SU-DHL-6 (cell line): ENCODE results near the gene HEATR1.

Experiments
- H2AFZ ChIP-seq: fragments of 200-600 bp; sonication (generic); 2 replicates; pipeline ENCODE4 v1.6.1; 2014; ENCODE audit warnings: low read depth, mild to moderate bottlenecking, moderate library complexity, mixed read lengths, antibody characterized with exemption, low read length; ENCODE audit not compliant: severe bottlenecking
- H3F3A ChIP-seq: fragments of 200-600 bp; shearing (Covaris generic); 2 replicates; pipeline ENCODE4 v1.6.0; 2016; ENCODE audit warnings: antibody characterized with exemption, mild to moderate bottlenecking; ENCODE audit not compliant: insufficient read depth
- H3K27ac ChIP-seq: fragments of 200-600 bp; sonication (generic); 2 replicates; pipeline ENCODE4 v1.5.1; 2016; ENCODE audit warnings: low read depth, mild to moderate bottlenecking, low read length, moderate library complexity, mixed read lengths
- H3K27me3 ChIP-seq: fragments of 200-600 bp; sonication (generic), shearing (Covaris generic); 2 replicates; pipeline ENCODE4 v1.6.0; 2014; ENCODE audit warnings: mild to moderate bottlenecking, low read length
- H3K36me3 ChIP-seq: fragments of 200-600 bp; sonication (generic); 2 replicates; pipeline ENCODE4 v1.6.1; 2014; ENCODE audit warnings: mild to moderate bottlenecking, low read length, mixed read lengths
- H3K4me2 ChIP-seq: fragments of 300-600, 200-600 bp; shearing (Covaris generic), sonication (generic); 2 replicates; pipeline ENCODE4 v1.6.0; 2014; ENCODE audit warnings: low read length, low read depth, mild to moderate bottlenecking; ENCODE audit not compliant: poor library complexity, severe bottlenecking
- H3K4me3 ChIP-seq: fragments of 200-600 bp; sonication (generic); 2 replicates; pipeline ENCODE4 v1.5.1; 2014; ENCODE audit warnings: antibody characterized with exemption, low read length, mild to moderate bottlenecking, mixed read lengths; ENCODE audit not compliant: insufficient read depth, poor library complexity, severe bottlenecking
- H3K79me2 ChIP-seq: fragments of 200-600 bp; sonication (generic); 2 replicates; pipeline ENCODE4 v1.6.1; 2014; ENCODE audit warnings: mild to moderate bottlenecking, low read length, moderate library complexity; ENCODE audit not compliant: insufficient read depth
- H3K9ac ChIP-seq: fragments of 200-600 bp; sonication (generic); 2 replicates; pipeline ENCODE4 v1.7.0; 2014; ENCODE audit warnings: mild to moderate bottlenecking, low read length
- H3K9me2 ChIP-seq: fragments of 200-600 bp; sonication (generic); replicated peaks from 2 replicates; pipeline ENCODE4 v1.6.1; 2014; ENCODE audit warnings: low read length; ENCODE audit not compliant: insufficient read depth
- H3K9me3 ChIP-seq: fragments of 200-600 bp; sonication (generic); 2 replicates; pipeline ENCODE4 v1.6.1; 2014; ENCODE audit warnings: low read length, mixed read lengths; ENCODE audit not compliant: insufficient read depth
- H4K20me1 ChIP-seq: fragments of 200-600 bp; sonication (generic); 2 replicates; pipeline ENCODE4 v1.6.1; 2014; ENCODE audit warnings: low read depth, mild to moderate bottlenecking, antibody characterized with exemption, low read length, moderate library complexity, mixed read lengths
- EZH2phosphoT487 ChIP-seq: fragments of 200-600 bp; sonication (generic), shearing (Covaris generic); conservative IDR thresholded peaks from 2 replicates; pipeline ENCODE4 v1.6.1; 2018; ENCODE audit warnings: mild to moderate bottlenecking, antibody characterized with exemption, low read length, moderate library complexity, mixed read lengths
- TF ChIP-seq, protein P1 (sequence below): fragments of 200-600 bp; sonication (generic); IDR thresholded peaks from one replicate; pipeline ENCODE4 v1.5.1; 2017; ENCODE audit warnings: antibody characterized with exemption, mild to moderate bottlenecking, low read length, moderate library complexity; ENCODE audit not compliant: insufficient read depth, poor library complexity, severe bottlenecking

The HEATR1 gene

DNA sequence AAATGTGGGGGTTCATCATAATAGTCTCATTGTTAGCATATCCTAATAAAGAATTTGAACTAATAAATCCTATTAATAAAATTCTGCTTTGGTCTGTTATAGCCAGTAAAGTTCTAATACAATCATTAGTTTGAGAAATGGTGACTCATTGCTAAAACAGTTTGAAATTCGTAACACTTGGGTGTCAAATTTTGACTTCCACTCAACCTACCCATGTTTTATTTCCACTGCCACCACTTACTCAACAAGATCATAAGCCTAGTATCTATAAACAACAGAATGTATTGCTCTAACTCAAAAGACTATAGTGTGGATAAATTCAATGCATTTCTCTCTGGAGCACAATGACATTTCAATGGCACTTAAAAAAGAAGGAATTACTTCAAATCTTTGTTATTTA, 51.4 kb downstream of the HEATR1 start:
- no peak overlapping the region for H3K9ac ChIP-seq
- no peaks in the 10 kb centered on the region for H3K9me2 ChIP-seq
- no peaks in the 10 kb centered on the region for H3K27me3 ChIP-seq
- TF ChIP-seq, protein P1, sequence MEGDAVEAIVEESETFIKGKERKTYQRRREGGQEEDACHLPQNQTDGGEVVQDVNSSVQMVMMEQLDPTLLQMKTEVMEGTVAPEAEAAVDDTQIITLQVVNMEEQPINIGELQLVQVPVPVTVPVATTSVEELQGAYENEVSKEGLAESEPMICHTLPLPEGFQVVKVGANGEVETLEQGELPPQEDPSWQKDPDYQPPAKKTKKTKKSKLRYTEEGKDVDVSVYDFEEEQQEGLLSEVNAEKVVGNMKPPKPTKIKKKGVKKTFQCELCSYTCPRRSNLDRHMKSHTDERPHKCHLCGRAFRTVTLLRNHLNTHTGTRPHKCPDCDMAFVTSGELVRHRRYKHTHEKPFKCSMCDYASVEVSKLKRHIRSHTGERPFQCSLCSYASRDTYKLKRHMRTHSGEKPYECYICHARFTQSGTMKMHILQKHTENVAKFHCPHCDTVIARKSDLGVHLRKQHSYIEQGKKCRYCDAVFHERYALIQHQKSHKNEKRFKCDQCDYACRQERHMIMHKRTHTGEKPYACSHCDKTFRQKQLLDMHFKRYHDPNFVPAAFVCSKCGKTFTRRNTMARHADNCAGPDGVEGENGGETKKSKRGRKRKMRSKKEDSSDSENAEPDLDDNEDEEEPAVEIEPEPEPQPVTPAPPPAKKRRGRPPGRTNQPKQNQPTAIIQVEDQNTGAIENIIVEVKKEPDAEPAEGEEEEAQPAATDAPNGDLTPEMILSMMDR: no peak
- no peak for TF ChIP-seq EZH2phosphoT487
- no peak overlapping the region for H3K4me2 ChIP-seq
- H3K4me3 ChIP-seq: no peak overlapping the region
- no peaks in the 10 kb centered on the region for H3K79me2 ChIP-seq
- H3K27ac ChIP-seq: no peak overlapping the region
- no peaks in the 10 kb centered on the region for H4K20me1 ChIP-seq
- no peaks in the 10 kb centered on the region for H3F3A ChIP-seq
- peaks cover 79% of the 10 kb centered on the region for H3K36me3 ChIP-seq
- H2AFZ ChIP-seq: no peak overlapping the region
- no peaks in the 10 kb centered on the region for H3K9me3 ChIP-seq

DNA sequence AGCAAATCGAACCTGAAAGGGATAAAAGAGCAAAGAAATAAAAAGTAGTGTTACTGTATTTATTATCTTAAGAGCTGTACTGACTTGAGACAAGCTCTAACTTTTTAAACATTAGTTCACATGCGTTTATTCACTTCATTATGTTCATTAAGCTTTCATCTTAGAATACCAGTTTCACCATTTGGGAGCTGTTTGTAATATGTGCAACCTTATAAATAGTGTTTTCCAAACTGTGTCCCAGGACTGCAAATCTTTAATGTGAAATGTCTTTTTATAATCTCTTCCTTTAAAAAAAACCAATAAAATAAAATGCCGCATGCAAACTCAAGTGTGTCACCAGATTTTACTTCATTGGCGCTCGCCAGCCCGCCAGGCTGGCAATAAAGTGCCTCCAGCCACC, 52.2 kb downstream of the HEATR1 start:
- H3K9me3 ChIP-seq: no peaks in the 10 kb centered on the region
- H3K27me3 ChIP-seq: no peaks in the 10 kb centered on the region
- no peaks in the 10 kb centered on the region for H3K9me2 ChIP-seq
- no peaks in the 10 kb centered on the region for H3K79me2 ChIP-seq
- no peaks in the 10 kb centered on the region for H3F3A ChIP-seq
- TF ChIP-seq, protein P1: no peak
- TF ChIP-seq EZH2phosphoT487: no peak
- H3K4me3 ChIP-seq: no peak overlapping the region
- peaks cover 73% of the 10 kb centered on the region for H3K36me3 ChIP-seq
- H3K4me2 ChIP-seq: no peak overlapping the region
- no peak overlapping the region for H3K27ac ChIP-seq
- no peak overlapping the region for H3K9ac ChIP-seq
- no peak overlapping the region for H2AFZ ChIP-seq
- no peaks in the 10 kb centered on the region for H4K20me1 ChIP-seq

DNA sequence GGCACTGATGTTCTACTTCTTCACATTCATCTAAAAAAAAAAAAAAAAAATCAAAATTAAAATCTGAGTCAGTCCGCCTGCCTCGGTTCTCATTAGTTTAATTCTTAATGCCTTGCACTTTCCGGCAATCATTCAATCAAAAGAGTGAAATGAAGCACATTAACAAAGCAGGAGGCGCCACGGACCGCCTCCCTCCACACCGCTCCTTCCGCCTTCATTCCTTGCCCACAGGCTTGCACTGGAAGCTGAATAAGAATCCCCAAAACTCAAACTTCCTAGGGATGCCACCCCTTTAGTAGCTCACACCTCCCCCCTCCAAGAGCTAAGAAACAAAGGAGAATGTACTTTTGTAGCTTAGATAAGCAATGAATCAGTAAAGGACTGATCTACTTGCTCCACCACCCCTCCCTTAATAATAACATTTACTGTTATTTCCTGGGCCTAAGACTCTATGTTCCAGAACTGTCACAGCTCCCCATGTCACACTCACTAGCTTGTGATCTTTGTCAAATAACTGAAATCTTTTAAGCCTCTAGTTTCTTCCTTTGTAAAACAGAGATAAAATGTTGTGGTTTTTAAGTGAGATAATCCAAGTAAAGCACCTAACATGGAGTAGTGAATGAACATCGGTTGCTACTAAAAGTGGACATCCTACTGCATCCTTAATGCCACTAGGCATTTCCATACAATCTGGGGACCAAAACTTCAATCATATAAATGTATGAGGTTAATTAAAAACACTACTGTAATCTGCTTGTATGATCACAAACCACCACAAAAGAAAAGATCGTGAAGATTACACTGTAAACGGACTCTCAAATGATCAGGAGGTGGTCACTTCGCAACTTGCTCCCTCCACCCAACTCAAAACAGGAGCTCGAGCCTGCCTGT, 53.1 kb downstream of the HEATR1 start:
- H3F3A ChIP-seq: no peaks in the 10 kb centered on the region

More for the DNA sequence above, 53.1 kb downstream of the HEATR1 start:
- no peak overlapping the region for H3K27ac ChIP-seq
- no peak overlapping the region for H3K4me3 ChIP-seq
- H3K27me3 ChIP-seq: no peaks in the 10 kb centered on the region
- no peak overlapping the region for H3K9ac ChIP-seq
- H3K4me2 ChIP-seq: no peak overlapping the region
- H3K9me2 ChIP-seq: no peaks in the 10 kb centered on the region
- no peak for TF ChIP-seq EZH2phosphoT487
- TF ChIP-seq, protein P1: no peak
- H4K20me1 ChIP-seq: no peaks in the 10 kb centered on the region
- H3K36me3 ChIP-seq: peaks cover 66% of the 10 kb centered on the region
- no peaks in the 10 kb centered on the region for H3K79me2 ChIP-seq
- H3K9me3 ChIP-seq: no peaks in the 10 kb centered on the region
- H2AFZ ChIP-seq: no peak overlapping the region
